Activated T-cell treated with anti-CD3 and anti-CD28 coated beads for 4 hours (primary cell): ENCODE data around the gene GALNS.

Experiments used
- DNase-seq: peaks from one replicate; pipeline ENCODE4 v3.0.0-alpha.2; 2020

GALNS gene

GRCh38 chr16:88888461-88889387 is 32.0 kb upstream of the GALNS start:
- no peak for DNase-seq

GRCh38 chr16:88888057-88888456 is 31.3 kb upstream of the GALNS start:
- no peak for DNase-seq

- DNase-seq: no peak
Measured at GRCh38 chr16:88886845-88887521, 30.2 kb upstream of the GALNS start.

GRCh38 chr16:88886420-88886844 is 29.7 kb upstream of the GALNS start:
- no peak for DNase-seq

- no peak for DNase-seq
Measured at GRCh38 chr16:88885693-88886280, 29.0 kb upstream of the GALNS start.

- DNase-seq: no peak
Measured at GRCh38 chr16:88884569-88885271, 28.0 kb upstream of the GALNS start.

- no peak for DNase-seq
Measured at GRCh38 chr16:88883946-88884345, 27.2 kb upstream of the GALNS start.

- DNase-seq: no peak
Measured at GRCh38 chr16:88883117-88883895, 26.6 kb upstream of the GALNS start.

GRCh38 chr16:88882358-88883030 is 25.7 kb upstream of the GALNS start:
- DNase-seq: peak; percentile 6

GRCh38 chr16:88881675-88882357 is 25.1 kb upstream of the GALNS start:
- DNase-seq: no peak

GRCh38 chr16:88881007-88881615 is 24.4 kb upstream of the GALNS start:
- no peak for DNase-seq

- no peak for DNase-seq
Measured at GRCh38 chr16:88880226-88881006, 23.7 kb upstream of the GALNS start.

- DNase-seq: no peak
Measured at GRCh38 chr16:88879788-88880055, 23.0 kb upstream of the GALNS start.

GRCh38 chr16:88878967-88879787 is 22.4 kb upstream of the GALNS start:
- no peak for DNase-seq

GRCh38 chr16:88878356-88878755 is 21.6 kb upstream of the GALNS start:
- no peak for DNase-seq

GRCh38 chr16:88877564-88878289 is 21.0 kb upstream of the GALNS start:
- DNase-seq: no peak

- no peak for DNase-seq
Measured at GRCh38 chr16:88876942-88877526, 20.3 kb upstream of the GALNS start.

GRCh38 chr16:88875703-88876234 is 19.0 kb upstream of the GALNS start:
- no peak for DNase-seq
